HG02973 (cell line): ENCODE measurements around the gene LSM7.

Experiments
- ATAC-seq: cut with Tn5 transposase; IDR thresholded peaks from one replicate; pipeline ENCODE4 v1.9.1; 2021; ENCODE audit warnings: moderate library complexity; ENCODE audit not compliant: unreplicated experiment

LSM7 gene

GRCh38 chr19:2328401-2329148 lies at the start of gene LSM7, which contains the start of gene SPPL2B:
Gene LSM7, minus strand, starts transcription at chr19:2328586. Its CDS starts 20 bp downstream, at chr19:2328566.
Gene SPPL2B, plus strand, starts transcription at chr19:2328684. Its CDS starts 26 bp downstream, at chr19:2328710.
- no peak for ATAC-seq

- no peak for ATAC-seq
These were observed 48.6 kb upstream of the LSM7 start for GRCh38 chr19:2376784-2377519.

- no peak for ATAC-seq
These were observed 47.2 kb upstream of the LSM7 start for GRCh38 chr19:2375353-2376121.

GRCh38 chr19:2374808-2375207 lies 46.4 kb upstream of the LSM7 start:
- no peak for ATAC-seq

GRCh38 chr19:2372076-2372612 lies 43.8 kb upstream of the LSM7 start:
- ATAC-seq: no peak

- ATAC-seq: no peak
These were observed 43.3 kb upstream of the LSM7 start for GRCh38 chr19:2371656-2372055.

GRCh38 chr19:2365201-2365970 lies 37.0 kb upstream of the LSM7 start:
- ATAC-seq: no peak

GRCh38 chr19:2363419-2363818 lies 35.0 kb upstream of the LSM7 start:
- ATAC-seq: no peak

- ATAC-seq: no peak
These were observed 34.5 kb upstream of the LSM7 start for GRCh38 chr19:2362970-2363300.

- ATAC-seq: no peak
These were observed 33.9 kb upstream of the LSM7 start for GRCh38 chr19:2362046-2362969.

GRCh38 chr19:2361246-2362045 lies 33.1 kb upstream of the LSM7 start:
- ATAC-seq: no peak

- ATAC-seq: no peak
These were observed 32.4 kb upstream of the LSM7 start for GRCh38 chr19:2360833-2361232.

GRCh38 chr19:2359992-2360685 lies 31.8 kb upstream of the LSM7 start, which contains the start of gene TMPRSS9:
Gene TMPRSS9, plus strand, starts transcription at chr19:2360265. Its CDS starts 29,521 bp downstream, at chr19:2389786.
- ATAC-seq: no peak

- ATAC-seq: no peak
These were observed 30.3 kb upstream of the LSM7 start for GRCh38 chr19:2358548-2359173.

- no peak for ATAC-seq
These were observed 29.2 kb upstream of the LSM7 start for GRCh38 chr19:2357279-2358206.

- ATAC-seq: no peak
These were observed 27.8 kb upstream of the LSM7 start for GRCh38 chr19:2356036-2356646.
